H1 (cell line): ENCODE results near the gene PROK1. TPM values are rescaled to one million over a fixed set of nuclear protein-coding genes. Genes with fewer than 3 reads are reported as not detected.

Source experiments
- CTCF ChIA-PET: fragments of 300-600 bp; sonication (Branson Sonifier 250); formaldehyde crosslinking; loops from one replicate; lab custom pipeline; 2021; ENCODE audit not compliant: partially characterized antibody; lab: Charles Lee
- POLR2A ChIA-PET: fragments of 300-600 bp; sonication (Branson Sonifier 250); formaldehyde crosslinking; loops from one replicate; lab custom pipeline; 2021; ENCODE audit warnings: inconsistent platforms; ENCODE audit not compliant: partially characterized antibody; lab: Charles Lee
- DNase-seq, 2 experiments: peaks; one replicate each; pipeline versions ENCODE4 v3.0.0 to v3.0.0-alpha.2; 2010 to 2022; ENCODE audit warnings: low spot score in 2 of 2, low read depth in 1 of 2, mixed read lengths in 1 of 2
- FAIRE-seq: peaks from 2 replicates; lab custom pipeline; 2011; peaks lifted over from hg19 to GRCh38; lab: Jason Lieb, UNC
- H2AFZ ChIP-seq: 2 replicates; pipeline ENCODE4 v1.8.1; 2012; ENCODE audit warnings: low read length, inconsistent platforms
- H2AK5ac ChIP-seq: 2 replicates; pipeline ENCODE4 v1.6.1; 2013; ENCODE audit warnings: low read depth, low read length
- H2BK120ac ChIP-seq: replicated peaks from 2 replicates; pipeline ENCODE3; 2013; ENCODE audit warnings: low read depth, low read length, inconsistent platforms
- H2BK12ac ChIP-seq: 2 replicates; pipeline ENCODE4 v1.6.1; 2013; ENCODE audit warnings: low read depth, low read length
- H2BK15ac ChIP-seq: 2 replicates; pipeline ENCODE4 v1.6.1; 2013; ENCODE audit warnings: low read length
- H2BK20ac ChIP-seq: 2 replicates; pipeline ENCODE4 v1.6.1; 2013; ENCODE audit warnings: low read length
- H2BK5ac ChIP-seq: 2 replicates; pipeline ENCODE4 v1.6.1; 2013; ENCODE audit warnings: low read depth, low read length
- H3K14ac ChIP-seq: 2 replicates; pipeline ENCODE4 v1.6.1; 2013; ENCODE audit warnings: inconsistent platforms; ENCODE audit not compliant: insufficient read length
- H3K18ac ChIP-seq: 2 replicates; pipeline ENCODE4 v1.6.1; 2013; ENCODE audit warnings: low read length; ENCODE audit errors: extremely low read depth
- H3K23ac ChIP-seq: 2 replicates; pipeline ENCODE4 v1.6.1; 2013; ENCODE audit warnings: inconsistent platforms; ENCODE audit not compliant: insufficient read length
- H3K23me2 ChIP-seq: 2 replicates; pipeline ENCODE4 v1.6.1; 2013; ENCODE audit warnings: low read depth, low read length
- H3K27ac ChIP-seq: 2 replicates; pipeline ENCODE4 v1.6.1; 2011; ENCODE audit warnings: low read depth, low read length, inconsistent platforms
- H3K27me3 ChIP-seq, 4 experiments: replicated peaks in 1 of 4; 1 replicate in 1 of 4; 2 replicates in 3 of 4; pipeline versions ENCODE4 v1.6.1 to v1.8.1; 2011 to 2013; ENCODE audit warnings: low read length in 3 of 4, mild to moderate bottlenecking in 3 of 4, inconsistent platforms in 2 of 4, mixed read lengths in 2 of 4, moderate library complexity in 1 of 4; ENCODE audit not compliant: control insufficient read depth in 3 of 4, insufficient read depth in 3 of 4; ENCODE audit errors: extremely low read depth in 1 of 4
- H3K36me3 ChIP-seq, 4 experiments: 2 replicates each; pipeline versions ENCODE4 v1.6.1 to v1.8.1; 2011 to 2013; ENCODE audit warnings: mild to moderate bottlenecking in 4 of 4, low read length in 3 of 4, moderate library complexity in 2 of 4, control low read depth in 1 of 4, inconsistent platforms in 1 of 4; ENCODE audit not compliant: insufficient read depth in 4 of 4, control insufficient read depth in 2 of 4
- H3K4ac ChIP-seq: replicated peaks from 2 replicates; pipeline ENCODE3; 2013; ENCODE audit warnings: low read length, low read depth, mixed read lengths, inconsistent platforms; ENCODE audit not compliant: insufficient read length
- H3K4me1 ChIP-seq, 4 experiments: replicated peaks in 1 of 4; 1 replicate in 1 of 4; 2 replicates in 3 of 4; pipeline versions ENCODE4 v1.6.1 to v1.8.1; 2011 to 2013; ENCODE audit warnings: low read length in 3 of 4, inconsistent platforms in 2 of 4, mixed read lengths in 1 of 4; ENCODE audit not compliant: insufficient read depth in 4 of 4, control insufficient read depth in 3 of 4
- H3K4me2 ChIP-seq, 2 experiments: 2 replicates each; pipeline versions ENCODE4 v1.6.1 to v1.8.1; 2011 to 2013; ENCODE audit warnings: low read depth in 2 of 2, low read length in 2 of 2, control low read depth in 1 of 2, inconsistent platforms in 1 of 2, mild to moderate bottlenecking in 1 of 2; ENCODE audit not compliant: insufficient read depth in 1 of 2
- H3K4me3 ChIP-seq, 4 experiments: fragments of 200-600, 300-600 bp in 1 of 4; sonication (generic), shearing (Covaris generic), sonication (Bioruptor Twin) in 1 of 4; 2 replicates each; pipeline versions ENCODE4 v1.5.1 to v1.8.1; 2011 to 2016; ENCODE audit warnings: low read length in 4 of 4, low read depth in 3 of 4, control low read depth in 2 of 4, inconsistent platforms in 2 of 4, mild to moderate bottlenecking in 2 of 4, mixed read lengths in 1 of 4, moderate library complexity in 1 of 4; ENCODE audit not compliant: insufficient read depth in 2 of 4; ENCODE audit errors: extremely low read depth in 1 of 4
- H3K56ac ChIP-seq: replicated peaks from 2 replicates; pipeline ENCODE3; 2013; ENCODE audit warnings: low read depth, mild to moderate bottlenecking, mixed read lengths, low read length, inconsistent platforms; ENCODE audit not compliant: insufficient read length
- H3K79me1 ChIP-seq: 2 replicates; pipeline ENCODE4 v1.6.1; 2013; ENCODE audit warnings: low read depth, low read length, control low read depth
- H3K79me2 ChIP-seq, 2 experiments: 2 replicates each; pipeline versions ENCODE4 v1.6.1 to v1.8.1; 2012 to 2013; ENCODE audit warnings: low read length in 2 of 2, mild to moderate bottlenecking in 2 of 2, inconsistent platforms in 1 of 2; ENCODE audit not compliant: insufficient read depth in 2 of 2, control insufficient read depth in 1 of 2
- H3K9ac ChIP-seq, 4 experiments: replicated peaks in 1 of 4; 1 replicate in 1 of 4; 2 replicates in 3 of 4; pipeline versions ENCODE4 v1.6.1 to v1.8.1; 2011 to 2013; ENCODE audit warnings: low read depth in 3 of 4, low read length in 3 of 4, control low read depth in 2 of 4, mild to moderate bottlenecking in 2 of 4, moderate library complexity in 2 of 4, inconsistent platforms in 1 of 4; ENCODE audit errors: extremely low read depth in 1 of 4
- H3K9me3 ChIP-seq, 2 experiments: 2 replicates each; pipeline versions ENCODE4 v1.6.1 to v1.8.1; 2012 to 2013; ENCODE audit warnings: mild to moderate bottlenecking in 2 of 2, moderate library complexity in 2 of 2, control low read depth in 1 of 2, inconsistent platforms in 1 of 2, low read depth in 1 of 2, low read length in 1 of 2, mixed read lengths in 1 of 2; ENCODE audit not compliant: insufficient read depth in 2 of 2
- H4K20me1 ChIP-seq, 2 experiments: replicated peaks in 1 of 2; 2 replicates each; pipeline versions ENCODE3 to v1.8.1; 2011 to 2013; ENCODE audit warnings: inconsistent platforms in 2 of 2, low read length in 2 of 2, mild to moderate bottlenecking in 1 of 2; ENCODE audit not compliant: insufficient read depth in 2 of 2, control insufficient read depth in 1 of 2
- H4K5ac ChIP-seq: 2 replicates; pipeline ENCODE4 v1.6.1; 2013; ENCODE audit warnings: low read length, low read depth, mixed read lengths, inconsistent platforms; ENCODE audit not compliant: insufficient read length
- H4K8ac ChIP-seq: 2 replicates; pipeline ENCODE4 v1.8.0; 2013; ENCODE audit warnings: mild to moderate bottlenecking, moderate library complexity, low read length, inconsistent platforms; ENCODE audit not compliant: insufficient read depth; ENCODE audit errors: extremely low read depth
- H4K91ac ChIP-seq: replicated peaks from 2 replicates; pipeline ENCODE3; 2013; ENCODE audit warnings: low read length, mixed read lengths, inconsistent platforms; ENCODE audit not compliant: insufficient read length
- BCL11A ChIP-seq, 2 experiments: IDR thresholded peaks; one replicate each; pipeline ENCODE4 v1.6.1; 2011; ENCODE audit warnings: low read depth in 2 of 2, low read length in 2 of 2, mild to moderate bottlenecking in 2 of 2
- POLR2A ChIP-seq, 2 experiments: IDR thresholded peaks; 1 replicate in 1 of 2; 2 replicates in 1 of 2; pipeline ENCODE4 v1.6.1; 2011; ENCODE audit warnings: low read depth in 2 of 2, low read length in 2 of 2, mild to moderate bottlenecking in 2 of 2; ENCODE audit errors: control extremely low read depth in 1 of 2
- SAP30 ChIP-seq: fragments of 300-600 bp; sonication (generic); IDR thresholded peaks from 2 replicates; pipeline ENCODE4 v1.7.1; 2012; ENCODE audit warnings: low read length, moderate library complexity, mild to moderate bottlenecking, inconsistent platforms; ENCODE audit not compliant: insufficient read depth, insufficient replicate concordance
- TAF7 ChIP-seq: optimal IDR thresholded peaks from 2 replicates; pipeline ENCODE3; 2011; ENCODE audit warnings: low read depth, mild to moderate bottlenecking, inconsistent platforms, low read length, moderate library complexity, borderline replicate concordance
- TBP ChIP-seq: IDR thresholded peaks from 2 replicates; pipeline ENCODE4 v1.6.1; 2011; ENCODE audit warnings: low read depth, low read length, improper control_type of control experiment
- YY1 ChIP-seq: IDR thresholded peaks from 2 replicates; pipeline ENCODE4 v1.6.1; 2011; ENCODE audit warnings: low read depth, mild to moderate bottlenecking, low read length
- WGBS, 2 experiments: shearing (Covaris generic) in 1 of 2; methylation state at CpG; one replicate each; pipeline versions ENCODE4 v1.1.6 to v1.1.7; 2013 to 2015; ENCODE audit warnings: low lambda C conversion rate in 2 of 2, mixed read lengths in 2 of 2, inconsistent platforms in 1 of 2, low coverage in 1 of 2, missing lambda C conversion rate in 1 of 2; ENCODE audit not compliant: insufficient replicate concordance in 2 of 2, insufficient coverage in 1 of 2, insufficient read length in 1 of 2; ENCODE audit errors: extremely low coverage in 1 of 2, missing lambda C conversion rate in 1 of 2; 5-methylcytosine and 5-hydroxymethylcytosine counted together
- polyA plus RNA-seq, 7 experiments: library from polyadenylated mRNA; depleted of rRNA in 3 of 7; stranded (reverse) in 5 of 7; unstranded in 2 of 7; fragments of >200 nt in 5 of 7; fragments of 200-250 nt in 2 of 7; gene quantifications; 1 replicate in 5 of 7; 2 replicates in 1 of 7; 4 replicates in 1 of 7; pipeline versions ENCODE4 v1.2.1 to v1.2.3, GENCODE V29; 2011 to 2013; ENCODE audit warnings: missing spikeins in 2 of 7, mixed read lengths in 2 of 7
- total RNA-seq: library from RNA; stranded (reverse); fragmentation: NEBNext Ultra II Directional; extraction: Animal tissue kit (Norgen Biotek cat#: 25700); gene quantifications from 2 replicates; pipeline ENCODE4 v1.2.1, GENCODE V29; 2021

The PROK1 gene
- total and polyA plus RNA-seq, 2 of the 8 experiments (the other 6 are each of a cell fraction or from before 2014, with no cell fraction given) = 0.12 TPM; not detected in 1

DNA sequence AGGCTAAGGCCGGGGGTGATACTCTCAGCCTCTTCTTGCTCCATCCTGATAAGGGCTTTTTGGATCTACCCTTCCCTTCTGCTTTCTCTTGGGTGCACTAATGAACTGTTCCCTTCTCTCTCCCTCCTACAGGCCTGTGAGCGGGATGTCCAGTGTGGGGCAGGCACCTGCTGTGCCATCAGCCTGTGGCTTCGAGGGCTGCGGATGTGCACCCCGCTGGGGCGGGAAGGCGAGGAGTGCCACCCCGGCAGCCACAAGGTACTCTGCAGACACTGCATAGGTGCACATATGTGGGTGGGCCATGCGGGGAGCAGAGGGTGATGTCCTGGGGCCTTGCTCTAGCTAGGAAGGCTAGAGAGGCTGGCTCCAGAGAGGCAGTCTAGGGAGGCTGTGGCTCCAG, 2.9 kb downstream of the PROK1 start:
- ChIA-PET POLR2A (interaction anchor here (1.1 to 1.4 kb wide), 4 partner anchors 31 to 112 kb away, joined by 3 to 5 read pairs (median 4); no protein-coding TSS in a partner anchor), CTCF (interaction anchor here (0.8 to 35.1 kb wide), 10 partner anchors 17 to 347 kb away, joined by 3 to 828 read pairs (median 13); partner anchors contain the start of genes KCNC4 and LAMTOR5)
- FAIRE-seq = no peak
- Histone ChIP-seq H3K23ac (no peak overlapping the region), H3K23me2 (no peaks in the 10 kb centered on the region), H3K36me3 (no peaks in the 10 kb centered on the region), H3K79me2 (no peaks in the 10 kb centered on the region), H3K4me3 (no peak overlapping the region), H4K8ac (no peak overlapping the region), H3K9me3 (no peaks in the 10 kb centered on the region), H2BK5ac (no peak overlapping the region), H2BK120ac (no peak overlapping the region), H3K27ac (no peak overlapping the region), H4K20me1 (no peaks in the 10 kb centered on the region), H2BK12ac (no peak overlapping the region), H2AFZ (no peak overlapping the region), H2AK5ac (no peak overlapping the region), H2BK20ac (no peak overlapping the region), H3K4ac (no peak overlapping the region), H3K4me1 (peaks cover 2 to 5% (median 3%) of the 10 kb centered on the region in 4 experiments; a peak in 4 of 7 replicates), H2BK15ac (no peak overlapping the region), H3K14ac (no peak overlapping the region), H3K27me3 (no peaks in the 10 kb centered on the region), H3K79me1 (no peaks in the 10 kb centered on the region), H4K5ac (no peak overlapping the region), H3K9ac (no peak overlapping the region), H3K4me2 (no peak overlapping the region), H3K18ac (no peak overlapping the region), H4K91ac (no peak overlapping the region), H3K56ac (no peak overlapping the region)
- WGBS, 2 experiments = 89% methylated on average over 9 of the region's 9 CpGs; no CpG with 5 or more reads in 1 of the 2 experiments
- TF ChIP-seq SAP30 (no peak), POLR2A (IDR thresholded peaks at IDR 0.05; ENCODE audit: control extremely low read depth in 1 of 2, low read depth in 2 of 2, low read length in 2 of 2) (no peak), TBP (no peak), YY1 (no peak), TAF7 (no peak), BCL11A (IDR thresholded peaks at IDR 0.05; ENCODE audit: low read depth in 2 of 2, low read length in 2 of 2) (no peak)
- DNase-seq = no peak
